HG02885 (cell line): ENCODE data around the gene MAP2K5.

Source experiments
- ATAC-seq: cut with Tn5 transposase; IDR thresholded peaks from one replicate; pipeline ENCODE4 v1.9.1; 2021; ENCODE audit warnings: mild to moderate bottlenecking; ENCODE audit not compliant: unreplicated experiment, poor library complexity

MAP2K5 gene

GRCh38 chr15:67715170-67715569 is 172.7 kb downstream of the MAP2K5 start:
- no peak for ATAC-seq

GRCh38 chr15:67716171-67716570 is 173.7 kb downstream of the MAP2K5 start:
- ATAC-seq: no peak

GRCh38 chr15:67717776-67718175 is 175.3 kb downstream of the MAP2K5 start:
- no peak for ATAC-seq

GRCh38 chr15:67719330-67719959 is 176.9 kb downstream of the MAP2K5 start:
- no peak for ATAC-seq

GRCh38 chr15:67720556-67721175 is 178.2 kb downstream of the MAP2K5 start:
- ATAC-seq: no peak

GRCh38 chr15:67722030-67722817 is 179.7 kb downstream of the MAP2K5 start:
- ATAC-seq: no peak

- no peak for ATAC-seq
Measured at GRCh38 chr15:67723294-67724024, 181.0 kb downstream of the MAP2K5 start.

GRCh38 chr15:67724691-67725375 is 182.3 kb downstream of the MAP2K5 start:
- no peak for ATAC-seq

- no peak for ATAC-seq
Measured at GRCh38 chr15:67730135-67730534, 187.6 kb downstream of the MAP2K5 start.

GRCh38 chr15:67731112-67731721 is 188.7 kb downstream of the MAP2K5 start:
- ATAC-seq: no peak

GRCh38 chr15:67732164-67732563 is 189.7 kb downstream of the MAP2K5 start:
- ATAC-seq: no peak

- no peak for ATAC-seq
Measured at GRCh38 chr15:67732671-67733374, 190.3 kb downstream of the MAP2K5 start.

GRCh38 chr15:67735896-67736295 is 193.4 kb downstream of the MAP2K5 start:
- no peak for ATAC-seq

- no peak for ATAC-seq
Measured at GRCh38 chr15:67736810-67737209, 194.3 kb downstream of the MAP2K5 start.

- no peak for ATAC-seq
Measured at GRCh38 chr15:67738056-67738455, 195.6 kb downstream of the MAP2K5 start.

- ATAC-seq: no peak
Measured at GRCh38 chr15:67740405-67740804, 197.9 kb downstream of the MAP2K5 start.

GRCh38 chr15:67741308-67741707 is 198.8 kb downstream of the MAP2K5 start:
- ATAC-seq: no peak

GRCh38 chr15:67743558-67743957 is 201.1 kb downstream of the MAP2K5 start:
- ATAC-seq: no peak
